Adipocyte (in vitro differentiated cells): ENCODE data around the gene DCUN1D1.
A peak's percentile ranks its signal among the peaks of the same experiment; 100 is the strongest.

Experiments used
- DNase-seq: peaks from one replicate; pipeline ENCODE4 v3.0.0-alpha.2; 2015; ENCODE audit warnings: low read depth
- H3K27me3 ChIP-seq: replicated peaks from 2 replicates; pipeline ENCODE4 v1.7.0; 2013; ENCODE audit warnings: mild to moderate bottlenecking, low read length, moderate library complexity; ENCODE audit not compliant: control insufficient read depth, insufficient read depth
- H3K36me3 ChIP-seq: 2 replicates; pipeline ENCODE4 v1.7.0; 2013; ENCODE audit warnings: low read length, mild to moderate bottlenecking, moderate library complexity; ENCODE audit not compliant: control insufficient read depth, insufficient read depth, severe bottlenecking
- H3K4me1 ChIP-seq: 2 replicates; pipeline ENCODE4 v1.7.0; 2013; ENCODE audit warnings: mild to moderate bottlenecking, low read length, moderate library complexity; ENCODE audit not compliant: control insufficient read depth, insufficient read depth
- H3K4me3 ChIP-seq: 2 replicates; pipeline ENCODE4 v1.7.0; 2013; ENCODE audit warnings: mild to moderate bottlenecking, low read length, moderate library complexity
- H3K9ac ChIP-seq: 2 replicates; pipeline ENCODE4 v1.7.0; 2013; ENCODE audit warnings: mild to moderate bottlenecking, low read length, moderate library complexity
- H3K9me3 ChIP-seq: 2 replicates; pipeline ENCODE4 v1.7.0; 2013; ENCODE audit warnings: mild to moderate bottlenecking, low read length, moderate library complexity; ENCODE audit not compliant: control insufficient read depth

DCUN1D1 gene

GRCh38 chr3:182957226-182957625 lies 23.1 kb downstream of the DCUN1D1 start:
- DNase-seq: no peak
- Histone ChIP-seq H3K4me1 (peaks cover 23% of the 10 kb centered on the region), H3K9me3 (no peaks in the 10 kb centered on the region), H3K27me3 (no peaks in the 10 kb centered on the region), H3K36me3 (peaks cover 27% of the 10 kb centered on the region), H3K4me3 (no peak overlapping the region), H3K9ac (no peak overlapping the region)

DNA sequence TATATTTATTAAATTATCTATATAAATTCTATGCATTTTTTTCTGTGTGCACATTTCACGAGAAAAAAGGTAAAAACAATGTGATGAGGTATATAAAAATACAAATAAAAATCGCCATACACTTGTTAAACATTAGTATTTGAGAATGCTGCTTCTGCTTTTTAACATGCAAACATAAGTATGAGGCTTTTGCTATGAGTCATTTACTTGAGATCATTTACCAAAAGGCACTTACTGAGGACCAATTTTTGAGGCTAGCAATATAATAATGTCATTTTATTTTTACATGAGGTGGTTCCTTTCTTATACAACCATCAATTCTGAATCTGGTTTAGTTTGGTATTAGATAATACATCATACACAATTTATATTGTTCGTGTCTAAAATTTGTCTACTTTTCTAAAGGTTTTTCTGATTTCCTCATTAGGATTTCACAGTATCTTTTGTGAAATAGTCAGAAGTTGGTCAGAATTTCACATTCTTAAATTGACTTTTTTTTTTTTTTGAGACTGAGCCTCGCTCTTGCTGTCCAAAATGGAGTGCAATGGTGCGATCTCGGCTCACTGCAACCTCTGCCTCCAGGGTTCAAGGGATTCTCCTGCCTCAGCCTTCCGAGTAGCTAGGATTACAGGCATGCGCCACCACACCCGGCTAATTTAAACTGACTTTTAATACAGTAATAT lies 25.6 kb downstream of the DCUN1D1 start:
- no peak overlapping the region for H3K9ac ChIP-seq
- H3K9me3 ChIP-seq: no peaks in the 10 kb centered on the region
- DNase-seq: peak; percentile 32
- peaks cover 10% of the 10 kb centered on the region for H3K4me1 ChIP-seq
- H3K36me3 ChIP-seq: peaks cover 30% of the 10 kb centered on the region
- no peaks in the 10 kb centered on the region for H3K27me3 ChIP-seq
- no peak overlapping the region for H3K4me3 ChIP-seq

DNA sequence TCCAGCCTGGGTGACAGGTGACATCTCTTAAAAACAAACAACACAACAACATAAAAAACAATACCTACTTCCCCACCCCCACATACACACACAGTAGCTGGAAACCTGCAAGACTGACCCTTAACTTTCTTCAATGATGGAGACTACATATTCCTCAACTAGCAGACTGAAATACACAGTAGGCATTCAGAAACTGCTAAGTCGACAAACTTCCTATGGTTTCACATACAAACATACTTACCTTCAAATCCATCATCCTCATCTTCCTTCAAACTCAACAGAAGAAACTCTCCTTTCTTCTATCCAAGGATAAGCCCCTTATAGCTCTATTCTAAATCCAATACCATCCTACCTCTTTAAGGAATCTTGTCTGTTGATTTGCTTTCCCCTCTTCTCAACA lies 30.6 kb downstream of the DCUN1D1 start:
- Histone ChIP-seq H3K9me3 (no peaks in the 10 kb centered on the region), H3K9ac (no peak overlapping the region), H3K27me3 (no peaks in the 10 kb centered on the region), H3K36me3 (peaks cover 46% of the 10 kb centered on the region), H3K4me1 (peaks cover 2% of the 10 kb centered on the region), H3K4me3 (no peak overlapping the region)
- no peak for DNase-seq

- Histone ChIP-seq H3K4me1 (no peaks in the 10 kb centered on the region), H3K36me3 (peaks cover 48% of the 10 kb centered on the region), H3K27me3 (no peaks in the 10 kb centered on the region), H3K9me3 (no peaks in the 10 kb centered on the region), H3K4me3 (no peak overlapping the region), H3K9ac (no peak overlapping the region)
- no peak for DNase-seq
Measured at GRCh38 chr3:182948305-182948704, 32.0 kb downstream of the DCUN1D1 start.

DNA sequence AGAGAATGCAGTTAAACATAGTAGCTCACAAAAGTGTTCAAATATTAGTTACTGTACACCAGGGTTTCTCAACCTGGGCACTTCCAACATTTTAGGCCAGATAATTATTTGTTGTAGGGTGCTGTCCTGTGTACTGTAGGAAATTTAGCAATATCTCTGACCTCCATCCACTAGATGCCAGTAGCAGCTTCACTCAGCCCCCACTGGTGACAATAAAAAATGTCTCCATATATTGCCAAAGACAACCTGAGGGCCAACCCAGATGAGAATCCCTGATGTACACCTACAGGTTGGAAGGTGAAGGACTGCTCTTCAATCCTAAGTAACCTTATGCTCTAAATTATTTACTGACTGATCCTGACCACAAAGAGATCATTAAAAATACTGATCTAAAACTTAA lies 32.5 kb downstream of the DCUN1D1 start:
- Histone ChIP-seq H3K9me3 (no peaks in the 10 kb centered on the region), H3K36me3 (peaks cover 44% of the 10 kb centered on the region), H3K9ac (no peak overlapping the region), H3K4me1 (no peaks in the 10 kb centered on the region), H3K4me3 (no peak overlapping the region), H3K27me3 (no peaks in the 10 kb centered on the region)
- no peak for DNase-seq

- no peak for DNase-seq
- Histone ChIP-seq H3K9ac (no peak overlapping the region), H3K4me1 (no peaks in the 10 kb centered on the region), H3K36me3 (peaks cover 24% of the 10 kb centered on the region), H3K9me3 (no peaks in the 10 kb centered on the region), H3K4me3 (no peak overlapping the region), H3K27me3 (no peaks in the 10 kb centered on the region)
Measured at GRCh38 chr3:182941719-182942118, 38.6 kb downstream of the DCUN1D1 start.

- H3K9ac ChIP-seq: no peak overlapping the region
- no peaks in the 10 kb centered on the region for H3K9me3 ChIP-seq
- H3K27me3 ChIP-seq: no peaks in the 10 kb centered on the region
- no peak overlapping the region for H3K4me3 ChIP-seq
- no peaks in the 10 kb centered on the region for H3K4me1 ChIP-seq
- no peak for DNase-seq
- H3K36me3 ChIP-seq: peaks cover 11% of the 10 kb centered on the region
Measured at GRCh38 chr3:182940266-182940808, 40.0 kb downstream of the DCUN1D1 start.

GRCh38 chr3:182937293-182938051 lies 42.9 kb downstream of the DCUN1D1 start:
- H3K27me3 ChIP-seq: no peaks in the 10 kb centered on the region
- H3K4me3 ChIP-seq: no peak overlapping the region
- no peak overlapping the region for H3K9ac ChIP-seq
- peaks cover 4% of the 10 kb centered on the region for H3K9me3 ChIP-seq
- H3K36me3 ChIP-seq: peaks cover 9% of the 10 kb centered on the region
- no peak for DNase-seq
- no peaks in the 10 kb centered on the region for H3K4me1 ChIP-seq

GRCh38 chr3:182936918-182937285 lies 43.4 kb downstream of the DCUN1D1 start:
- Histone ChIP-seq H3K36me3 (peaks cover 12% of the 10 kb centered on the region), H3K9ac (no peak overlapping the region), H3K4me3 (no peak overlapping the region), H3K9me3 (peaks cover 10% of the 10 kb centered on the region), H3K4me1 (no peaks in the 10 kb centered on the region), H3K27me3 (no peaks in the 10 kb centered on the region)
- DNase-seq: no peak

DNA sequence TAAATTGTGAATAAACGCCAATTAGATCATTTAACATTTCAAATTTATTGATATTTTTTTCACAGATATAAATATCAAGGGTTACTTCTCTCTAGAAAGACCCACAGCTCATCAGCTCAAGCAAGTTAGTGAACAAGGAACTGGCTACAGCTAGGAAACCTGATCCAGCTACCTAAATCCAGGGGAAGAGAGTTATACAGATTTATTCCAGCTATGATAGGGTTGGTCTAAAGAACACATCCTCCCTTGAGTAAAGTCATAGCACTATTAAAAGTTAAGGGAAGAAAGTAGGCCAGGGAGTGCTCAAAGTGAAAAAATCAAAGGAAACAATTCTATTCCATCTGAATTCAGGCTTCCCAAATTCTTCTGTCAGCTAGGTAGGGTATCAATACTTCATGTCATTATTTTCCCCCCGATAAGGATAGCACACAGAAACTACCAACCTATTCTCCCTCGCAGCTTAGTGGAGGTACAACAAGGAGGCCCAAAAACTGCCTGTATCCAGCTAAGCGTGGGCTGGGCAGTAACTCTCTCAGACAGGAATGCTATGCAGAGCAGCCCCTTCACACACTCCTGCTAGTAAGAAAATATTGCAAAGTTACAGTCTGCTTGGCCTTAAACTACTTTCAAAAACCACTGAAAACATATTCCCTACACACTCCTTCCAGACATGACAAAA lies 44.0 kb downstream of the DCUN1D1 start:
- H3K9ac ChIP-seq: no peak overlapping the region
- H3K27me3 ChIP-seq: no peaks in the 10 kb centered on the region
- H3K36me3 ChIP-seq: peaks cover 17% of the 10 kb centered on the region
- H3K4me3 ChIP-seq: no peak overlapping the region
- no peak for DNase-seq
- H3K4me1 ChIP-seq: no peaks in the 10 kb centered on the region
- H3K9me3 ChIP-seq: peaks cover 10% of the 10 kb centered on the region

GRCh38 chr3:182935803-182936202 lies 44.5 kb downstream of the DCUN1D1 start:
- no peaks in the 10 kb centered on the region for H3K4me1 ChIP-seq
- H3K36me3 ChIP-seq: peaks cover 19% of the 10 kb centered on the region
- no peak overlapping the region for H3K4me3 ChIP-seq
- H3K9ac ChIP-seq: no peak overlapping the region
- H3K27me3 ChIP-seq: no peaks in the 10 kb centered on the region
- no peak for DNase-seq
- peaks cover 10% of the 10 kb centered on the region for H3K9me3 ChIP-seq
